H9 (cell line): ENCODE results near the gene SERPINA3. TPM values are rescaled to one million over a fixed set of nuclear protein-coding genes. Genes with fewer than 3 reads are reported as not detected.

Source experiments
- DNase-seq: peaks from one replicate; pipeline ENCODE4 v3.0.0-alpha.2; 2017
- H2AFZ ChIP-seq: one replicate; pipeline ENCODE4 v1.6.1; 2013; ENCODE audit warnings: mild to moderate bottlenecking, low read length, control low read depth, moderate library complexity
- H2AK5ac ChIP-seq: 2 replicates; pipeline ENCODE4 v1.6.1; 2013; ENCODE audit warnings: low read length, control low read depth, mixed read lengths; ENCODE audit not compliant: insufficient read length
- H2BK120ac ChIP-seq: one replicate; pipeline ENCODE4 v1.6.1; 2013; ENCODE audit warnings: low read depth, mild to moderate bottlenecking, low read length, control low read depth, inconsistent platforms; ENCODE audit not compliant: poor library complexity, severe bottlenecking
- H2BK12ac ChIP-seq: 2 replicates; pipeline ENCODE4 v1.6.1; 2013; ENCODE audit warnings: low read length, control low read depth, mixed read lengths, low read depth; ENCODE audit not compliant: insufficient read length
- H2BK15ac ChIP-seq: 2 replicates; pipeline ENCODE4 v1.6.1; 2013; ENCODE audit warnings: low read depth, low read length, control low read depth
- H2BK20ac ChIP-seq: one replicate; pipeline ENCODE4 v1.6.1; 2013; ENCODE audit warnings: low read depth, mild to moderate bottlenecking, low read length, control low read depth, inconsistent platforms; ENCODE audit not compliant: poor library complexity, severe bottlenecking
- H2BK5ac ChIP-seq: 2 replicates; pipeline ENCODE4 v1.6.1; 2013; ENCODE audit warnings: low read length, control low read depth, mixed read lengths; ENCODE audit not compliant: insufficient read length
- H3K14ac ChIP-seq: 2 replicates; pipeline ENCODE4 v1.6.1; 2013; ENCODE audit warnings: low read length, control low read depth; ENCODE audit not compliant: insufficient read depth
- H3K18ac ChIP-seq: 2 replicates; pipeline ENCODE4 v1.6.1; 2013; ENCODE audit warnings: low read depth, mild to moderate bottlenecking, mixed read lengths, low read length, control low read depth; ENCODE audit not compliant: insufficient read length
- H3K23ac ChIP-seq: 2 replicates; pipeline ENCODE4 v1.6.1; 2013; ENCODE audit warnings: low read length, control low read depth, mixed read lengths, low read depth; ENCODE audit not compliant: insufficient read length
- H3K23me2 ChIP-seq: 2 replicates; pipeline ENCODE4 v1.6.1; 2013; ENCODE audit warnings: low read depth, mild to moderate bottlenecking, mixed read lengths, low read length, control low read depth; ENCODE audit not compliant: insufficient read length, poor library complexity, severe bottlenecking
- H3K27ac ChIP-seq: 2 replicates; pipeline ENCODE4 v1.5.1; 2013; ENCODE audit warnings: low read length, control low read depth, mixed read lengths, low read depth; ENCODE audit not compliant: insufficient read length
- H3K27me3 ChIP-seq: 2 replicates; pipeline ENCODE4 v1.6.1; 2013; ENCODE audit warnings: low read length, control low read depth, inconsistent platforms; ENCODE audit not compliant: insufficient read depth
- H3K4ac ChIP-seq: 2 replicates; pipeline ENCODE4 v1.6.1; 2013; ENCODE audit warnings: low read depth, mild to moderate bottlenecking, control low read depth, inconsistent platforms, low read length, moderate library complexity
- H3K4me1 ChIP-seq: 2 replicates; pipeline ENCODE4 v1.6.1; 2013; ENCODE audit warnings: low read length, control low read depth, inconsistent platforms; ENCODE audit not compliant: insufficient read depth
- H3K4me2 ChIP-seq: 2 replicates; pipeline ENCODE4 v1.6.1; 2013; ENCODE audit warnings: low read length, control low read depth, mixed read lengths; ENCODE audit not compliant: insufficient read length, insufficient read depth
- H3K56ac ChIP-seq: 2 replicates; pipeline ENCODE4 v1.6.1; 2013; ENCODE audit warnings: low read depth, mild to moderate bottlenecking, mixed read lengths, low read length, control low read depth; ENCODE audit not compliant: insufficient read length
- H3K79me1 ChIP-seq: 2 replicates; pipeline ENCODE4 v1.6.1; 2013; ENCODE audit warnings: low read depth, mild to moderate bottlenecking, moderate library complexity, low read length, control low read depth, inconsistent platforms; ENCODE audit not compliant: insufficient read depth, poor library complexity, severe bottlenecking
- H3K79me2 ChIP-seq: 2 replicates; pipeline ENCODE4 v1.6.1; 2013; ENCODE audit warnings: low read length, control low read depth, inconsistent platforms; ENCODE audit not compliant: insufficient read depth
- H3K9ac ChIP-seq: 2 replicates; pipeline ENCODE4 v1.6.1; 2013; ENCODE audit warnings: low read length, control low read depth, mixed read lengths; ENCODE audit not compliant: insufficient read length; ENCODE audit errors: extremely low read depth
- H3K9me3 ChIP-seq: one replicate; pipeline ENCODE4 v1.6.1; 2013; ENCODE audit warnings: low read depth, low read length, inconsistent platforms; ENCODE audit not compliant: control insufficient read depth
- H3T11ph ChIP-seq: one replicate; pipeline ENCODE4 v1.6.1; 2013; ENCODE audit warnings: mild to moderate bottlenecking, low read length, control low read depth, inconsistent platforms
- H4K20me1 ChIP-seq: one replicate; pipeline ENCODE4 v1.6.1; 2013; ENCODE audit not compliant: control insufficient read depth, insufficient read length, insufficient read depth
- H4K5ac ChIP-seq: 2 replicates; pipeline ENCODE4 v1.6.1; 2013; ENCODE audit warnings: low read depth, mild to moderate bottlenecking, mixed read lengths, low read length, control low read depth; ENCODE audit not compliant: insufficient read length
- H4K8ac ChIP-seq: replicated peaks from 2 replicates; pipeline ENCODE4 v1.6.1; 2013; ENCODE audit warnings: low read length, control low read depth, mixed read lengths, low read depth; ENCODE audit not compliant: insufficient read length
- H4K91ac ChIP-seq: 2 replicates; pipeline ENCODE4 v1.6.1; 2013; ENCODE audit warnings: low read depth, mild to moderate bottlenecking, moderate library complexity, mixed read lengths, low read length, control low read depth; ENCODE audit not compliant: insufficient read length
- H3K27ac Mint-ChIP-seq, 3 experiments: 2 replicates in 2 of 3; 3 replicates in 1 of 3; pipeline ENCODE4 v1.8.0; 2020 to 2021; ENCODE audit warnings: mixed read lengths in 3 of 3, mild to moderate bottlenecking in 1 of 3, moderate library complexity in 1 of 3
- H3K27me3 Mint-ChIP-seq: 2 replicates; pipeline ENCODE4 v1.8.0; 2021; ENCODE audit warnings: low read depth, mild to moderate bottlenecking, moderate library complexity, mixed read lengths
- H3K36me3 Mint-ChIP-seq, 3 experiments: 2 replicates in 2 of 3; 3 replicates in 1 of 3; pipeline ENCODE4 v1.8.0; 2020 to 2021; ENCODE audit warnings: low read depth in 3 of 3, mixed read lengths in 3 of 3; ENCODE audit not compliant: insufficient read depth in 1 of 3
- H3K4me1 Mint-ChIP-seq, 2 experiments: 2 replicates each; pipeline ENCODE4 v1.8.0; 2020; ENCODE audit warnings: mixed read lengths in 2 of 2
- H3K4me3 Mint-ChIP-seq, 2 experiments: 2 replicates in 1 of 2; 3 replicates in 1 of 2; pipeline ENCODE4 v1.8.0; 2020 to 2021; ENCODE audit warnings: mild to moderate bottlenecking in 2 of 2, mixed read lengths in 2 of 2, moderate library complexity in 1 of 2
- H3K9me3 Mint-ChIP-seq, 2 experiments: 2 replicates in 1 of 2; 3 replicates in 1 of 2; pipeline ENCODE4 v1.8.0; 2020; ENCODE audit warnings: mild to moderate bottlenecking in 2 of 2, mixed read lengths in 2 of 2, moderate library complexity in 1 of 2
- WGBS: extraction: QIAGEN DNeasy Blood & Tissue Kit; methylation state at CpG from one replicate; pipeline ENCODE4 v1.1.7; 2013; ENCODE audit warnings: missing lambda C conversion rate, low lambda C conversion rate, mixed read lengths; ENCODE audit not compliant: insufficient read length; ENCODE audit errors: extremely low coverage; 5-methylcytosine and 5-hydroxymethylcytosine counted together
- total RNA-seq: library from RNA; stranded (reverse); gene quantifications from 2 replicates; pipeline ENCODE4 v1.2.1, GENCODE V29; 2021
- TF ChIP-seq, protein P1 (sequence below): fragments of 200-600 bp; sonication (generic); conservative IDR thresholded peaks from 3 replicates; pipeline ENCODE4 v1.8.0; 2021; ENCODE audit warnings: antibody characterized with exemption, mild to moderate bottlenecking

The SERPINA3 gene
- total RNA-seq, 1 experiment from 2014 or later, result not detected

DNA sequence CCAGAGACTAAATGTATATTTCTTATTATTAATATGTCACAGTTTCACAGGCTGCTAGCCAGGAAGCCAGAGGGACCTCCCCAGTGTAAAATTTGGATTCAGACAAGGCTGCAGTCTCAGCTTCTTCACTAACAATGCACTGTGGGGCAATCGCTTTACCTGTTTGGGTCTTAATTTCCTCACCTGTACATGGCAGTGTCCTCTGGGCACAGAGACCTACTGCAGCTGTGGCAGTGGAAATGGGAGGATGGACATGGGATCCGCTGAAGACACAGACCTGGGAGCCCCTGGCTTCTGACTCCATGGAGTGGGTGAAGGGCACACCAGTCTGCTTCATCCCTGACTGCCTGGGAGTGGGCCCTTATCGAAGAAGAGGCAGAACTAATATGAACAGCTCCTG, 37.9 kb upstream of the SERPINA3 start:
- H3K79me1 ChIP-seq, result no peaks in the 10 kb centered on the region
- H3K23me2 ChIP-seq, result no peaks in the 10 kb centered on the region
- no peaks in the 10 kb centered on the region for H3K4me1 ChIP-seq
- no peak overlapping the region for H3K56ac ChIP-seq
- H3K9ac ChIP-seq, result no peak overlapping the region
- WGBS, result no CpG with 5 or more reads among the region's 3 CpGs
- Mint-ChIP-seq H3K27me3 (peaks cover 17% of the 10 kb centered on the region), H3K9me3 (peaks cover 0 to 3% of the 10 kb centered on the region in 2 experiments; a peak in 1 of 5 replicates), H3K36me3 (no peaks in the 10 kb centered on the region; a peak in 1 of 7 replicates), H3K4me1 (no peaks in the 10 kb centered on the region), H3K4me3 (no peak overlapping the region), H3K27ac (no peak overlapping the region; a peak in 1 of 7 replicates)
- no peaks in the 10 kb centered on the region for H3K27me3 ChIP-seq
- H2BK15ac ChIP-seq, result no peak overlapping the region
- no peaks in the 10 kb centered on the region for H3K9me3 ChIP-seq
- H3K14ac ChIP-seq, result no peak overlapping the region
- H3K4ac ChIP-seq, result no peak overlapping the region
- no peak overlapping the region for H3K27ac ChIP-seq
- H2BK120ac ChIP-seq, result no peak overlapping the region
- no peak overlapping the region for H2BK12ac ChIP-seq
- H4K91ac ChIP-seq, result no peak overlapping the region
- H3K79me2 ChIP-seq, result no peaks in the 10 kb centered on the region
- H2AFZ ChIP-seq, result no peak overlapping the region
- no peak overlapping the region for H3K4me2 ChIP-seq
- H3K18ac ChIP-seq, result no peak overlapping the region
- no peak overlapping the region for H4K5ac ChIP-seq
- no peak overlapping the region for H4K8ac ChIP-seq
- no peak for DNase-seq
- H3K23ac ChIP-seq, result no peak overlapping the region
- no peak overlapping the region for H2AK5ac ChIP-seq
- H4K20me1 ChIP-seq, result no peaks in the 10 kb centered on the region
- no peak overlapping the region for H2BK20ac ChIP-seq
- no peak overlapping the region for H3T11ph ChIP-seq
- H2BK5ac ChIP-seq, result no peak overlapping the region
- TF ChIP-seq, protein P1, sequence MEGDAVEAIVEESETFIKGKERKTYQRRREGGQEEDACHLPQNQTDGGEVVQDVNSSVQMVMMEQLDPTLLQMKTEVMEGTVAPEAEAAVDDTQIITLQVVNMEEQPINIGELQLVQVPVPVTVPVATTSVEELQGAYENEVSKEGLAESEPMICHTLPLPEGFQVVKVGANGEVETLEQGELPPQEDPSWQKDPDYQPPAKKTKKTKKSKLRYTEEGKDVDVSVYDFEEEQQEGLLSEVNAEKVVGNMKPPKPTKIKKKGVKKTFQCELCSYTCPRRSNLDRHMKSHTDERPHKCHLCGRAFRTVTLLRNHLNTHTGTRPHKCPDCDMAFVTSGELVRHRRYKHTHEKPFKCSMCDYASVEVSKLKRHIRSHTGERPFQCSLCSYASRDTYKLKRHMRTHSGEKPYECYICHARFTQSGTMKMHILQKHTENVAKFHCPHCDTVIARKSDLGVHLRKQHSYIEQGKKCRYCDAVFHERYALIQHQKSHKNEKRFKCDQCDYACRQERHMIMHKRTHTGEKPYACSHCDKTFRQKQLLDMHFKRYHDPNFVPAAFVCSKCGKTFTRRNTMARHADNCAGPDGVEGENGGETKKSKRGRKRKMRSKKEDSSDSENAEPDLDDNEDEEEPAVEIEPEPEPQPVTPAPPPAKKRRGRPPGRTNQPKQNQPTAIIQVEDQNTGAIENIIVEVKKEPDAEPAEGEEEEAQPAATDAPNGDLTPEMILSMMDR, result no peak
